Osteoblast (primary cell): ENCODE results near the gene PRX. TPM values are rescaled to one million over a fixed set of nuclear protein-coding genes. Genes with fewer than 3 reads are reported as not detected.

Source experiments
- DNase-seq: peaks from one replicate; pipeline ENCODE4 v3.0.0; 2011; ENCODE audit warnings: low spot score, mixed read lengths; ENCODE audit not compliant: insufficient read length; ENCODE audit errors: missing footprints
- H2AFZ ChIP-seq: 2 replicates; pipeline ENCODE4 v1.6.0; 2011; ENCODE audit warnings: mild to moderate bottlenecking, low read length
- H3K27ac ChIP-seq: 2 replicates; pipeline ENCODE4 v1.5.1; 2011; ENCODE audit warnings: mild to moderate bottlenecking, low read depth, low read length, moderate library complexity
- H3K27me3 ChIP-seq: 2 replicates; pipeline ENCODE4 v1.6.0; 2012; ENCODE audit warnings: mild to moderate bottlenecking, control low read depth, inconsistent platforms, low read length, moderate library complexity; ENCODE audit not compliant: insufficient read depth
- H3K36me3 ChIP-seq: 2 replicates; pipeline ENCODE4 v1.5.1; 2011; ENCODE audit warnings: mild to moderate bottlenecking, low read length, control low read depth, moderate library complexity; ENCODE audit not compliant: insufficient read depth
- H3K4me1 ChIP-seq: 2 replicates; pipeline ENCODE4 v1.5.1; 2011; ENCODE audit warnings: mild to moderate bottlenecking, low read length, control low read depth, moderate library complexity; ENCODE audit not compliant: insufficient read depth
- H3K4me2 ChIP-seq: 2 replicates; pipeline ENCODE4 v1.6.0; 2011; ENCODE audit warnings: mild to moderate bottlenecking, low read length; ENCODE audit not compliant: insufficient read depth
- H3K4me3 ChIP-seq: fragments of 200-600 bp; sonication (generic); 3 replicates; pipeline ENCODE4 v1.5.1; 2012; ENCODE audit warnings: mild to moderate bottlenecking, low read length, inconsistent platforms; ENCODE audit not compliant: insufficient read depth
- H3K79me2 ChIP-seq: 2 replicates; pipeline ENCODE4 v1.6.0; 2012; ENCODE audit warnings: mild to moderate bottlenecking, low read length, control low read depth, inconsistent platforms; ENCODE audit not compliant: insufficient read depth
- H3K9me3 ChIP-seq: 2 replicates; pipeline ENCODE4 v1.5.1; 2011; ENCODE audit warnings: low read depth, low read length, control low read depth
- H4K20me1 ChIP-seq: 2 replicates; pipeline ENCODE4 v1.6.0; 2012; ENCODE audit warnings: mild to moderate bottlenecking, low read length, control low read depth; ENCODE audit not compliant: insufficient read depth
- CTCF ChIP-seq: IDR thresholded peaks from 2 replicates; pipeline ENCODE4 v1.5.1; 2011; ENCODE audit warnings: mild to moderate bottlenecking, low read depth, low read length, moderate library complexity; ENCODE audit errors: extremely low read depth
- total RNA-seq: library from RNA; depleted of rRNA; stranded (reverse); fragments of >200 nt; gene quantifications from 2 replicates; pipeline ENCODE4 v1.2.3, GENCODE V29; 2012

The PRX gene
- total RNA-seq, 1 donor = 3.3 TPM

- H2AFZ ChIP-seq = no peak overlapping the region
- H3K79me2 ChIP-seq = peaks cover 18% of the 10 kb centered on the region
- no peaks in the 10 kb centered on the region for H3K9me3 ChIP-seq
- no peak for TF ChIP-seq CTCF
- H3K4me2 ChIP-seq = no peak overlapping the region
- peaks cover 3% of the 10 kb centered on the region for H3K36me3 ChIP-seq
- peaks cover 14% of the 10 kb centered on the region for H4K20me1 ChIP-seq
- no peak for DNase-seq
- no peak overlapping the region for H3K4me3 ChIP-seq
- H3K4me1 ChIP-seq = no peaks in the 10 kb centered on the region
- H3K27me3 ChIP-seq = no peaks in the 10 kb centered on the region
- H3K27ac ChIP-seq = no peak overlapping the region
Observed at GRCh38 chr19:40355975-40356680, 57.0 kb downstream of the PRX start.

- peaks cover 49% of the 10 kb centered on the region for H3K79me2 ChIP-seq
- H3K4me1 ChIP-seq = peaks cover 10% of the 10 kb centered on the region
- H3K9me3 ChIP-seq = no peaks in the 10 kb centered on the region
- no peak for TF ChIP-seq CTCF
- H3K4me3 ChIP-seq = peak overlapping the region; percentile 87
- peak overlapping the region; percentile 87 for H3K27ac ChIP-seq
- H2AFZ ChIP-seq = peak overlapping the region; percentile 89
- peak overlapping the region; percentile 91 for H3K4me2 ChIP-seq
- DNase-seq = peak; percentile 96
- H3K36me3 ChIP-seq = peaks cover 4% of the 10 kb centered on the region
- no peaks in the 10 kb centered on the region for H4K20me1 ChIP-seq
- H3K27me3 ChIP-seq = no peaks in the 10 kb centered on the region
Observed at GRCh38 chr19:40348961-40349507, 64.1 kb downstream of the PRX start.

GRCh38 chr19:40348125-40348913, 64.9 kb downstream of the PRX start, which contains the start of the genes C19orf47 and PLD3:
Gene C19orf47 (minus strand): TSS chr19:40348397. CDS start chr19:40341857, 6,540 bp downstream.
Gene PLD3 (plus strand): TSS chr19:40348695. CDS start chr19:40366484, 17,789 bp downstream.
- Histone ChIP-seq H3K79me2 (peaks cover 54% of the 10 kb centered on the region), H3K4me1 (peaks cover 10% of the 10 kb centered on the region), H3K36me3 (peaks cover 4% of the 10 kb centered on the region), H4K20me1 (no peaks in the 10 kb centered on the region), H2AFZ (peak within 1 kb of the TSS; percentile 91), H3K9me3 (no peaks in the 10 kb centered on the region), H3K4me3 (peak within 1 kb of the TSS; percentile 87), H3K27ac (peak within 1 kb of the TSS; percentile 87), H3K4me2 (peak within 1 kb of the TSS; percentile 91), H3K27me3 (no peaks in the 10 kb centered on the region)
- TF ChIP-seq CTCF = no peak
- peak; percentile 100 for DNase-seq

DNA sequence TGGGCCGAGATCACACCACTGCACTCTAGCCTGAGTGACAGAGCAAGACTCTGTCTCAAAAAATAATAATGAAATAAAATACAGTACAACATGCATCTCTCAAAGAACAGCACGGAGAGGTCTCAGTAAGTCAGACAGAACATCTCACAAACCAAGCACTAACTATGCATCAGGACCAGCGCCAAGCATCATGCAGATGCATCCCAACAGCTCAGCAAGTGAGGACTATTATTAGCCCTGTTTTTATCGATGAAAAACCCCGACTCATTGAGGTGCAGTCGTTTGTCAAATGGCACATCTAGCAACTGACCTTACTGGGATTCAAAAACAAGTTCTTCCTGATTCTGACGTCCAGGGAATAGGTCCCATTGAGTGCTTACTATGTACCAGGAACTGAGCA, 68.8 kb downstream of the PRX start:
- H3K27me3 ChIP-seq = no peaks in the 10 kb centered on the region
- no peak for TF ChIP-seq CTCF
- no peaks in the 10 kb centered on the region for H4K20me1 ChIP-seq
- no peak overlapping the region for H3K4me2 ChIP-seq
- no peak overlapping the region for H3K4me3 ChIP-seq
- no peak overlapping the region for H2AFZ ChIP-seq
- H3K27ac ChIP-seq = no peak overlapping the region
- H3K4me1 ChIP-seq = peaks cover 9% of the 10 kb centered on the region
- no peaks in the 10 kb centered on the region for H3K9me3 ChIP-seq
- peaks cover 4% of the 10 kb centered on the region for H3K36me3 ChIP-seq
- no peak for DNase-seq
- peaks cover 58% of the 10 kb centered on the region for H3K79me2 ChIP-seq
